MM.1S (cell line): ENCODE data around the gene CTNNBL1.

Experiments used
- CTCF ChIP-seq: fragments of 300-600 bp; sonication (generic); IDR thresholded peaks from 2 replicates; pipeline ENCODE4 v1.5.1; 2016; ENCODE audit warnings: antibody characterized with exemption, low read length, mixed read lengths
- EZH2 ChIP-seq: fragments of 300-600 bp; sonication (generic); optimal IDR thresholded peaks from 2 replicates; pipeline ENCODE3; 2017; ENCODE audit warnings: low read depth, mild to moderate bottlenecking, antibody characterized with exemption, low read length, mixed read lengths
- EZH2phosphoT487 ChIP-seq: fragments of 300-600 bp; sonication (generic); IDR thresholded peaks from 2 replicates; pipeline ENCODE4 v1.6.1; 2018; ENCODE audit warnings: antibody characterized with exemption, low read length

GRCh38 chr20:37741570-37741969 lies 47.7 kb downstream of the CTNNBL1 start:
- TF ChIP-seq CTCF (no peak), EZH2 (no peak), EZH2phosphoT487 (no peak)
